B cell (primary cell): Measurements from ENCODE around the gene SLC7A1.

Experiments
- EZH2 ChIP-seq: IDR thresholded peaks from 2 replicates; pipeline ENCODE4 v1.6.1; 2012; ENCODE audit warnings: borderline replicate concordance, low read depth, mild to moderate bottlenecking, moderate library complexity, low read length; ENCODE audit not compliant: insufficient read depth, poor library complexity, severe bottlenecking
- TF ChIP-seq, protein P1 (sequence below): fragments of 200-600 bp; IDR thresholded peaks from one replicate; pipeline ENCODE4 v1.8.0; 2022; ENCODE audit warnings: antibody characterized with exemption, mild to moderate bottlenecking

- TF ChIP-seq, protein P1, sequence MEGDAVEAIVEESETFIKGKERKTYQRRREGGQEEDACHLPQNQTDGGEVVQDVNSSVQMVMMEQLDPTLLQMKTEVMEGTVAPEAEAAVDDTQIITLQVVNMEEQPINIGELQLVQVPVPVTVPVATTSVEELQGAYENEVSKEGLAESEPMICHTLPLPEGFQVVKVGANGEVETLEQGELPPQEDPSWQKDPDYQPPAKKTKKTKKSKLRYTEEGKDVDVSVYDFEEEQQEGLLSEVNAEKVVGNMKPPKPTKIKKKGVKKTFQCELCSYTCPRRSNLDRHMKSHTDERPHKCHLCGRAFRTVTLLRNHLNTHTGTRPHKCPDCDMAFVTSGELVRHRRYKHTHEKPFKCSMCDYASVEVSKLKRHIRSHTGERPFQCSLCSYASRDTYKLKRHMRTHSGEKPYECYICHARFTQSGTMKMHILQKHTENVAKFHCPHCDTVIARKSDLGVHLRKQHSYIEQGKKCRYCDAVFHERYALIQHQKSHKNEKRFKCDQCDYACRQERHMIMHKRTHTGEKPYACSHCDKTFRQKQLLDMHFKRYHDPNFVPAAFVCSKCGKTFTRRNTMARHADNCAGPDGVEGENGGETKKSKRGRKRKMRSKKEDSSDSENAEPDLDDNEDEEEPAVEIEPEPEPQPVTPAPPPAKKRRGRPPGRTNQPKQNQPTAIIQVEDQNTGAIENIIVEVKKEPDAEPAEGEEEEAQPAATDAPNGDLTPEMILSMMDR: no peak
- TF ChIP-seq EZH2: no peak
These were observed 93.0 kb downstream of the SLC7A1 start for GRCh38 chr13:29502391-29503008.
